Right atrium auricular region (tissue), 2 donors: Measurements from ENCODE around the gene FAM186B. TPM values are rescaled to one million over a fixed set of nuclear protein-coding genes. Genes with fewer than 3 reads are reported as not detected.

ENCODE experiments used
- DNase-seq: peaks from one replicate; pipeline ENCODE4 v3.0.0-alpha.2; 2019; ENCODE audit warnings: low spot score
- H3K27ac ChIP-seq, 2 donors: fragments of 200-600 bp; sonication (generic); 1 replicate in 1 of 2; 2 replicates in 1 of 2; pipeline ENCODE4 v1.5.1; 2016 to 2019
- H3K27me3 ChIP-seq, 2 donors: fragments of 200-600 bp; sonication (generic); one replicate each; pipeline versions ENCODE4 v1.5.1 to v1.6.0; 2017 to 2019
- H3K36me3 ChIP-seq: fragments of 200-600 bp; sonication (generic); one replicate; pipeline ENCODE4 v1.5.1; 2016
- H3K4me1 ChIP-seq, 2 donors: fragments of 200-600 bp; sonication (generic); one replicate each; pipeline versions ENCODE4 v1.5.1 to v1.6.0; 2017 to 2019
- H3K4me3 ChIP-seq, 2 donors: fragments of 200-600 bp; sonication (generic); 1 replicate in 1 of 2; 2 replicates in 1 of 2; pipeline ENCODE4 v1.5.1; 2017 to 2019; ENCODE audit warnings: mild to moderate bottlenecking in 1 of 2, moderate library complexity in 1 of 2
- H3K9me3 ChIP-seq, 2 donors: fragments of 200-600 bp; sonication (generic); one replicate each; pipeline ENCODE4 v1.5.1; 2019
- total RNA-seq, 2 donors: library from RNA; depleted of rRNA; stranded (reverse); fragments of >200 nt; gene quantifications; one replicate each; pipeline ENCODE4 v1.1.0, GENCODE V29; 2016
- TF ChIP-seq, protein P1 (sequence below), 2 donors: fragments of 200-600 bp; sonication (generic); IDR thresholded peaks; one replicate each; pipeline ENCODE4 v1.5.1; 2019; ENCODE audit warnings: antibody characterized with exemption in 2 of 2

FAM186B gene
- total RNA-seq, 2 donors from 2014 or later = 0.28 TPM; not detected in 1

GRCh38 chr12:49585477-49586459 lies 19.7 kb downstream of the FAM186B start:
- no peak for DNase-seq
- TF ChIP-seq, protein P1, sequence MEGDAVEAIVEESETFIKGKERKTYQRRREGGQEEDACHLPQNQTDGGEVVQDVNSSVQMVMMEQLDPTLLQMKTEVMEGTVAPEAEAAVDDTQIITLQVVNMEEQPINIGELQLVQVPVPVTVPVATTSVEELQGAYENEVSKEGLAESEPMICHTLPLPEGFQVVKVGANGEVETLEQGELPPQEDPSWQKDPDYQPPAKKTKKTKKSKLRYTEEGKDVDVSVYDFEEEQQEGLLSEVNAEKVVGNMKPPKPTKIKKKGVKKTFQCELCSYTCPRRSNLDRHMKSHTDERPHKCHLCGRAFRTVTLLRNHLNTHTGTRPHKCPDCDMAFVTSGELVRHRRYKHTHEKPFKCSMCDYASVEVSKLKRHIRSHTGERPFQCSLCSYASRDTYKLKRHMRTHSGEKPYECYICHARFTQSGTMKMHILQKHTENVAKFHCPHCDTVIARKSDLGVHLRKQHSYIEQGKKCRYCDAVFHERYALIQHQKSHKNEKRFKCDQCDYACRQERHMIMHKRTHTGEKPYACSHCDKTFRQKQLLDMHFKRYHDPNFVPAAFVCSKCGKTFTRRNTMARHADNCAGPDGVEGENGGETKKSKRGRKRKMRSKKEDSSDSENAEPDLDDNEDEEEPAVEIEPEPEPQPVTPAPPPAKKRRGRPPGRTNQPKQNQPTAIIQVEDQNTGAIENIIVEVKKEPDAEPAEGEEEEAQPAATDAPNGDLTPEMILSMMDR (IDR thresholded peaks at IDR 0.05) = no peak
- H3K4me3 ChIP-seq = no peak overlapping the region
- H3K27me3 ChIP-seq = no peaks in the 10 kb centered on the region
- peaks cover 7% of the 10 kb centered on the region for H3K36me3 ChIP-seq
- no peak overlapping the region for H3K27ac ChIP-seq
- no peaks in the 10 kb centered on the region for H3K9me3 ChIP-seq
- peaks cover 0 to 36% of the 10 kb centered on the region in 2 donors for H3K4me1 ChIP-seq

DNA sequence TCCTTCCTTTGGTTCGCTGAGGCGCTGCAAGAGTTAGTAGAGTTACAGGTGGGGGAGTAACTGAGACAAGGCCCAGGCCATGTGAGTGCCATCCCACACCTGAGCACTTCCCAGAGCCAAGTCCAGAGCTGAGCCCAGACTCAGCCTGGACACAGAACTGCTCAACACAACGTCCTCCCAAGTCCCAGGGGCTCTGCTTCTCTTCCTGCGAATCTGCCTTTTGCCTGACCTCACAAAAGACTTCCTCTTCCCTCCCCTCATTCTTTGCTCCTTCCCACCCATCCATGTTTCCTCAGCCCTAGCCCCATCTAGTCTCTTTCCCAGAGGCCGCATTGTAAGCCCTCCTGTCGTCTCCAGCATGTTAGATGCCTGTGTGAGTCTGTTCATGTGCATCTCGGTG lies 20.8 kb downstream of the FAM186B start:
- Histone ChIP-seq H3K27me3 (no peaks in the 10 kb centered on the region), H3K9me3 (no peaks in the 10 kb centered on the region), H3K4me1 (peaks cover 0 to 44% of the 10 kb centered on the region in 2 donors), H3K27ac (no peak overlapping the region), H3K4me3 (no peak overlapping the region), H3K36me3 (peaks cover 7% of the 10 kb centered on the region)
- no peak for DNase-seq
- TF ChIP-seq, protein P1 (IDR thresholded peaks at IDR 0.05) = no peak

GRCh38 chr12:49583366-49584094 lies 21.9 kb downstream of the FAM186B start:
- Histone ChIP-seq H3K27ac (peak overlapping the region in 1 of 2 donors; percentile 47), H3K27me3 (no peaks in the 10 kb centered on the region), H3K9me3 (no peaks in the 10 kb centered on the region), H3K4me1 (peaks cover 0 to 38% of the 10 kb centered on the region in 2 donors), H3K36me3 (peaks cover 7% of the 10 kb centered on the region), H3K4me3 (no peak overlapping the region)
- no peak for DNase-seq
- TF ChIP-seq, protein P1 (IDR thresholded peaks at IDR 0.05) = no peak

DNA sequence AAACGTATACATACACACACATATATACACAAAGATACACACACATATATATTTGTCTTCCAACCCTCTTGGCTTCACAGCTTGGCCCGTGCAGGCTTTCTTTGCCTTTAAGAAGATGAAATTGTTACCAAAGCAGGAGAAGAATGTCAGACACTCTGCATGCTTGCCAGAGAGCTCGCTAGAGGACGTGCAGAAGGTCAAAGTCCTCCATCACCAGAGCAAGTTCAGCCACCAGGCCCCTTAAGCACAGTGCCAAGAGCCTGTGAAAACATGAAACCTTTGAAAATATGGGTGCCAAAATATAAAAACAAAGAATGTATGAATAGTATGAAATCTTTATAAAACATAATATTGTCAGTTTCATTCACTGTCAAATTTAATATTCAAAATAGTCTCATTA lies 22.6 kb downstream of the FAM186B start:
- TF ChIP-seq, protein P1 (IDR thresholded peaks at IDR 0.05) = no peak
- Histone ChIP-seq H3K27ac (peak overlapping the region in 1 of 2 donors; percentile 47), H3K36me3 (peaks cover 7% of the 10 kb centered on the region), H3K27me3 (no peaks in the 10 kb centered on the region), H3K4me3 (no peak overlapping the region), H3K9me3 (no peaks in the 10 kb centered on the region), H3K4me1 (peaks cover 0 to 38% of the 10 kb centered on the region in 2 donors)
- DNase-seq = no peak

GRCh38 chr12:49582201-49582600 lies 23.2 kb downstream of the FAM186B start:
- H3K27me3 ChIP-seq = no peaks in the 10 kb centered on the region
- peaks cover 0 to 38% of the 10 kb centered on the region in 2 donors for H3K4me1 ChIP-seq
- H3K36me3 ChIP-seq = peaks cover 7% of the 10 kb centered on the region
- no peak for DNase-seq
- H3K9me3 ChIP-seq = no peaks in the 10 kb centered on the region
- H3K27ac ChIP-seq = no peak overlapping the region
- TF ChIP-seq, protein P1 (IDR thresholded peaks at IDR 0.05) = no peak
- no peak overlapping the region for H3K4me3 ChIP-seq
